ENCODE data around the gene GTF2A1L. TPM values are rescaled to one million over a fixed set of nuclear protein-coding genes. Genes with fewer than 3 reads are reported as not detected.

The GTF2A1L gene
- total and polyA plus RNA-seq, 4 donors, result 0.02 to 0.67 TPM; not detected in 2

DNA sequence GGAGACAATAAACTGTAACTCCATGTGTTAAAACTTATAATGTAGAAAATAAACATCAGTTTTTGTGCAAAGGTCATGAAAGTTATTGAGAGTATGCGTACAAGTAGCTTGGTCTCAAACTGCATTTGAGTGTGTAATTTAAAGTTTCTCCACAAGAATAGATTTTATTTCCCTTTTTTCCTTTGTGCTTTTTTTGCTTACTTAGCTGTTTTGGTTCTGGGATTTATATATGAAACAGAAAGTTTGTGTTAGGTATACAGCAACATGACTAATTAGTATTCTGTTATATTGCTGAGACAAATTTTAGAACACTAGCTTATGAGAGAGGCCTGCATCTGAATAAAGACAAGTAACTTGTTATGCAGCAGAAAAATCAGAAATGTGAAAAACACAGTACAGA is 67.5 kb downstream of the GTF2A1L start:
- no peak overlapping the region for H3K27ac ChIP-seq (ENCODE audit: low read depth in 1 of 2, low read length in 2 of 2)
- H3K4me1 ChIP-seq (ENCODE audit: control insufficient read depth in 4 of 4, insufficient read depth in 4 of 4, low read length in 3 of 4), result no peaks in the 10 kb centered on the region
- TF ChIP-seq NR2F2 (IDR thresholded peaks at IDR 0.05), result no peak
- TF ChIP-seq YY1 (IDR thresholded peaks at IDR 0.05), result no peak
- no peak for TF ChIP-seq RXRA (IDR thresholded peaks at IDR 0.05)
- TF ChIP-seq TAF1 (conservative IDR thresholded peaks at IDR 0.05), result no peak
- TF ChIP-seq, protein P1, sequence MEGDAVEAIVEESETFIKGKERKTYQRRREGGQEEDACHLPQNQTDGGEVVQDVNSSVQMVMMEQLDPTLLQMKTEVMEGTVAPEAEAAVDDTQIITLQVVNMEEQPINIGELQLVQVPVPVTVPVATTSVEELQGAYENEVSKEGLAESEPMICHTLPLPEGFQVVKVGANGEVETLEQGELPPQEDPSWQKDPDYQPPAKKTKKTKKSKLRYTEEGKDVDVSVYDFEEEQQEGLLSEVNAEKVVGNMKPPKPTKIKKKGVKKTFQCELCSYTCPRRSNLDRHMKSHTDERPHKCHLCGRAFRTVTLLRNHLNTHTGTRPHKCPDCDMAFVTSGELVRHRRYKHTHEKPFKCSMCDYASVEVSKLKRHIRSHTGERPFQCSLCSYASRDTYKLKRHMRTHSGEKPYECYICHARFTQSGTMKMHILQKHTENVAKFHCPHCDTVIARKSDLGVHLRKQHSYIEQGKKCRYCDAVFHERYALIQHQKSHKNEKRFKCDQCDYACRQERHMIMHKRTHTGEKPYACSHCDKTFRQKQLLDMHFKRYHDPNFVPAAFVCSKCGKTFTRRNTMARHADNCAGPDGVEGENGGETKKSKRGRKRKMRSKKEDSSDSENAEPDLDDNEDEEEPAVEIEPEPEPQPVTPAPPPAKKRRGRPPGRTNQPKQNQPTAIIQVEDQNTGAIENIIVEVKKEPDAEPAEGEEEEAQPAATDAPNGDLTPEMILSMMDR (IDR thresholded peaks at IDR 0.05; ENCODE audit: low read depth, low read length, missing input control), result no peak
- TF ChIP-seq, protein P2, sequence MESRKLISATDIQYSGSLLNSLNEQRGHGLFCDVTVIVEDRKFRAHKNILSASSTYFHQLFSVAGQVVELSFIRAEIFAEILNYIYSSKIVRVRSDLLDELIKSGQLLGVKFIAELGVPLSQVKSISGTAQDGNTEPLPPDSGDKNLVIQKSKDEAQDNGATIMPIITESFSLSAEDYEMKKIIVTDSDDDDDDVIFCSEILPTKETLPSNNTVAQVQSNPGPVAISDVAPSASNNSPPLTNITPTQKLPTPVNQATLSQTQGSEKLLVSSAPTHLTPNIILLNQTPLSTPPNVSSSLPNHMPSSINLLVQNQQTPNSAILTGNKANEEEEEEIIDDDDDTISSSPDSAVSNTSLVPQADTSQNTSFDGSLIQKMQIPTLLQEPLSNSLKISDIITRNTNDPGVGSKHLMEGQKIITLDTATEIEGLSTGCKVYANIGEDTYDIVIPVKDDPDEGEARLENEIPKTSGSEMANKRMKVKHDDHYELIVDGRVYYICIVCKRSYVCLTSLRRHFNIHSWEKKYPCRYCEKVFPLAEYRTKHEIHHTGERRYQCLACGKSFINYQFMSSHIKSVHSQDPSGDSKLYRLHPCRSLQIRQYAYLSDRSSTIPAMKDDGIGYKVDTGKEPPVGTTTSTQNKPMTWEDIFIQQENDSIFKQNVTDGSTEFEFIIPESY (IDR thresholded peaks at IDR 0.05), result no peak
- no peak for TF ChIP-seq FOXA2 (IDR thresholded peaks at IDR 0.05)
- no peak for TF ChIP-seq EGR1 (IDR thresholded peaks at IDR 0.05; ENCODE audit: low read depth in 2 of 2)
- TF ChIP-seq SP1 (IDR thresholded peaks at IDR 0.05), result no peak
- TF ChIP-seq, protein P3, sequence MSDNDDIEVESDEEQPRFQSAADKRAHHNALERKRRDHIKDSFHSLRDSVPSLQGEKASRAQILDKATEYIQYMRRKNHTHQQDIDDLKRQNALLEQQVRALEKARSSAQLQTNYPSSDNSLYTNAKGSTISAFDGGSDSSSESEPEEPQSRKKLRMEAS (IDR thresholded peaks at IDR 0.05), result no peak
- TF ChIP-seq, protein P4, sequence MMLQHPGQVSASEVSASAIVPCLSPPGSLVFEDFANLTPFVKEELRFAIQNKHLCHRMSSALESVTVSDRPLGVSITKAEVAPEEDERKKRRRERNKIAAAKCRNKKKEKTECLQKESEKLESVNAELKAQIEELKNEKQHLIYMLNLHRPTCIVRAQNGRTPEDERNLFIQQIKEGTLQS (IDR thresholded peaks at IDR 0.05), result no peak
- no peak overlapping the region for H3K9ac ChIP-seq (ENCODE audit: low read depth in 1 of 2, low read length in 2 of 2)
- no peak overlapping the region for H3K4me3 ChIP-seq (ENCODE audit: low read depth in 1 of 3, low read length in 3 of 3)
- no peak for DNase-seq (ENCODE audit: low spot score)
- H3K27me3 ChIP-seq (ENCODE audit: control insufficient read depth in 4 of 4, insufficient read depth in 4 of 4, low read length in 3 of 4), result no peaks in the 10 kb centered on the region
- H3K36me3 ChIP-seq (ENCODE audit: control insufficient read depth in 4 of 4, insufficient read depth in 3 of 4, low read depth in 1 of 4, low read length in 3 of 4), result no peaks in the 10 kb centered on the region
- no peaks in the 10 kb centered on the region for H3K9me3 ChIP-seq (ENCODE audit: control insufficient read depth in 4 of 4, low read length in 3 of 4)
- 96% methylated on average over 1 of the region's 1 CpG for WGBS

DNA sequence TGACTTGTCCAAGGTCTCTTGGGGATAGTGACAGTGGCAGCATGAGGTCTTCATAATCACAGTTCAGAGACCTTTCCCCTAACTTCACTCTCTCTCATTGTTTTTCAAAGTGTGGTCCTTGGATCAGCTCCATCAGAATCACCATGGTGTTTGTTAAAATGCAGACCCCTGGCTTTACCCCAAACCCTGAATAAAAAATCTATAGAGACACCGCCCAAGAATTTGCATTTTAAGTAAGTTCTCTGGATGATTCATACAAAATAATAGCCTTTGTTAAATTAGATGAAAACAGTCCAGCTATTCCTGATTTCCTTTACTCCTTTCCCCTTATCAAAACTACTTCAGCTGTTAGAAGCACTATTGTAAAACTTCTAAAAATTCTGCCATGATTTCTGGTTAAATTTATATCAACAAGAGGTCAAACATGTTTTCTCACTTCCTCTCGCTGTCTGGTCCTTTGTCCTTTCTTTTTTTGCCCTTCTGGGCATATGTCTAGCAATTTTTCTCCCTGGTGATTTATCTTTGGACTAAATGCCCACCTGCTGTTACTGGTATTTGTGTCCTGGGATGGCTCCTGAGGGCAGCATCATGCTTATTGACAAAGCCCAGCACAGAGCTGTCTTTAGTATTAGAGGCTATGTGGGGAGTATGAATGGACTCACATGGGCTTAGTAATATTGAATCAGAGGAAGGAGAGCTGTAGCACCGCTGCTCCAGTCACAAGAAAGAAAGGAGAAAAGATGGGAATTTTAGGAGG is 74.5 kb downstream of the GTF2A1L start:
- TF ChIP-seq YY1 (IDR thresholded peaks at IDR 0.05), result no peak
- no peak for TF ChIP-seq FOXA2 (IDR thresholded peaks at IDR 0.05)
- TF ChIP-seq, protein P3 (IDR thresholded peaks at IDR 0.05), result no peak
- TF ChIP-seq, protein P4 (IDR thresholded peaks at IDR 0.05), result no peak
- TF ChIP-seq, protein P5, sequence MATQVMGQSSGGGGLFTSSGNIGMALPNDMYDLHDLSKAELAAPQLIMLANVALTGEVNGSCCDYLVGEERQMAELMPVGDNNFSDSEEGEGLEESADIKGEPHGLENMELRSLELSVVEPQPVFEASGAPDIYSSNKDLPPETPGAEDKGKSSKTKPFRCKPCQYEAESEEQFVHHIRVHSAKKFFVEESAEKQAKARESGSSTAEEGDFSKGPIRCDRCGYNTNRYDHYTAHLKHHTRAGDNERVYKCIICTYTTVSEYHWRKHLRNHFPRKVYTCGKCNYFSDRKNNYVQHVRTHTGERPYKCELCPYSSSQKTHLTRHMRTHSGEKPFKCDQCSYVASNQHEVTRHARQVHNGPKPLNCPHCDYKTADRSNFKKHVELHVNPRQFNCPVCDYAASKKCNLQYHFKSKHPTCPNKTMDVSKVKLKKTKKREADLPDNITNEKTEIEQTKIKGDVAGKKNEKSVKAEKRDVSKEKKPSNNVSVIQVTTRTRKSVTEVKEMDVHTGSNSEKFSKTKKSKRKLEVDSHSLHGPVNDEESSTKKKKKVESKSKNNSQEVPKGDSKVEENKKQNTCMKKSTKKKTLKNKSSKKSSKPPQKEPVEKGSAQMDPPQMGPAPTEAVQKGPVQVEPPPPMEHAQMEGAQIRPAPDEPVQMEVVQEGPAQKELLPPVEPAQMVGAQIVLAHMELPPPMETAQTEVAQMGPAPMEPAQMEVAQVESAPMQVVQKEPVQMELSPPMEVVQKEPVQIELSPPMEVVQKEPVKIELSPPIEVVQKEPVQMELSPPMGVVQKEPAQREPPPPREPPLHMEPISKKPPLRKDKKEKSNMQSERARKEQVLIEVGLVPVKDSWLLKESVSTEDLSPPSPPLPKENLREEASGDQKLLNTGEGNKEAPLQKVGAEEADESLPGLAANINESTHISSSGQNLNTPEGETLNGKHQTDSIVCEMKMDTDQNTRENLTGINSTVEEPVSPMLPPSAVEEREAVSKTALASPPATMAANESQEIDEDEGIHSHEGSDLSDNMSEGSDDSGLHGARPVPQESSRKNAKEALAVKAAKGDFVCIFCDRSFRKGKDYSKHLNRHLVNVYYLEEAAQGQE (IDR thresholded peaks at IDR 0.05), result no peak
- TF ChIP-seq FOXA1 (IDR thresholded peaks at IDR 0.05), result no peak
- no peak for TF ChIP-seq HNF4G (IDR thresholded peaks at IDR 0.05)
- TF ChIP-seq, protein P2 (IDR thresholded peaks at IDR 0.05), result no peak
- no peak for TF ChIP-seq GABPA (IDR thresholded peaks at IDR 0.05 in 1 of 2, conservative IDR thresholded peaks at IDR 0.05 in 1 of 2)
- TF ChIP-seq NR2F2 (IDR thresholded peaks at IDR 0.05), result no peak
- TF ChIP-seq RXRA (IDR thresholded peaks at IDR 0.05), result no peak
- Histone ChIP-seq H3K4me3 (ENCODE audit: low read depth in 1 of 3, low read length in 3 of 3) (no peak overlapping the region), H3K4me1 (ENCODE audit: control insufficient read depth in 4 of 4, insufficient read depth in 4 of 4, low read length in 3 of 4) (no peaks in the 10 kb centered on the region), H3K27me3 (ENCODE audit: control insufficient read depth in 4 of 4, insufficient read depth in 4 of 4, low read length in 3 of 4) (no peaks in the 10 kb centered on the region), H3K9me3 (ENCODE audit: control insufficient read depth in 4 of 4, low read length in 3 of 4) (no peaks in the 10 kb centered on the region), H3K27ac (ENCODE audit: low read depth in 1 of 2, low read length in 2 of 2) (no peak overlapping the region), H3K9ac (ENCODE audit: low read depth in 1 of 2, low read length in 2 of 2) (no peak overlapping the region), H3K36me3 (ENCODE audit: control insufficient read depth in 4 of 4, insufficient read depth in 3 of 4, low read depth in 1 of 4, low read length in 3 of 4) (no peaks in the 10 kb centered on the region)
- DNase-seq (ENCODE audit: low spot score), result no peak
- WGBS, result 77% methylated on average over 3 of the region's 3 CpGs
